Endothelial cell of umbilical vein (primary cell): Measurements from ENCODE around the gene DNAJB11. TPM values are rescaled to one million over a fixed set of nuclear protein-coding genes. Genes with fewer than 3 reads are reported as not detected.

Experiments
- BruUV-seq: library from RNA; stranded (reverse); fragments of 400-500 nt; replicated peaks from 2 replicates; lab custom pipeline; 2021; lab: Mats Ljungman, UMichigan
- CTCF ChIA-PET: fragments of 300-600, 350-600 bp; sonication (Branson Sonifier 250); formaldehyde crosslinking; loops from one replicate; lab custom pipeline; 2021; ENCODE audit warnings: antibody characterized with exemption, inconsistent platforms; lab: Charles Lee
- POLR2A ChIA-PET: fragments of 300-600, 350-600 bp; sonication (Branson Sonifier 250); formaldehyde crosslinking; loops from one replicate; lab custom pipeline; 2021; ENCODE audit warnings: antibody characterized with exemption, inconsistent platforms; lab: Charles Lee
- DNase-seq: peaks from one replicate; pipeline ENCODE4 v3.0.0-alpha.2; 2011; ENCODE audit warnings: low read depth, low spot score
- FAIRE-seq: peaks from 2 replicates; lab custom pipeline; 2011; peaks lifted over from hg19 to GRCh38; lab: Jason Lieb, UNC
- H2AFZ ChIP-seq: 2 replicates; pipeline ENCODE4 v1.6.0; 2012; ENCODE audit warnings: low read depth, low read length, control low read depth, inconsistent platforms
- H3K27ac ChIP-seq: 2 replicates; pipeline ENCODE4 v1.5.1; 2011; ENCODE audit warnings: low read depth, mild to moderate bottlenecking, control low read depth, low read length, moderate library complexity; ENCODE audit not compliant: insufficient read depth
- H3K27me3 ChIP-seq, 2 experiments: 2 replicates each; pipeline versions ENCODE4 v1.6.0 to v1.6.1; 2011; ENCODE audit warnings: low read length in 2 of 2, mixed read lengths in 1 of 2; ENCODE audit not compliant: control insufficient read depth in 2 of 2, insufficient read depth in 2 of 2
- H3K36me3 ChIP-seq, 2 experiments: 2 replicates in 1 of 2; 3 replicates in 1 of 2; pipeline ENCODE4 v1.5.1; 2011; ENCODE audit warnings: low read length in 2 of 2, mild to moderate bottlenecking in 1 of 2, moderate library complexity in 1 of 2; ENCODE audit not compliant: control insufficient read depth in 2 of 2, insufficient read depth in 2 of 2; ENCODE audit errors: extremely low read depth in 1 of 2
- H3K4me1 ChIP-seq: 3 replicates; pipeline ENCODE4 v1.5.1; 2011; ENCODE audit warnings: mild to moderate bottlenecking, low read length; ENCODE audit not compliant: control insufficient read depth, insufficient read depth; ENCODE audit errors: extremely low read depth
- H3K4me2 ChIP-seq: 2 replicates; pipeline ENCODE4 v1.6.1; 2011; ENCODE audit warnings: low read length, control low read depth, mixed read lengths; ENCODE audit not compliant: insufficient read depth
- H3K4me3 ChIP-seq, 3 experiments: fragments of 200-600 bp in 1 of 3; sonication (generic), shearing (Covaris generic) in 1 of 3; replicated peaks in 1 of 3; 2 replicates each; pipeline ENCODE4 v1.5.1; 2011 to 2016; ENCODE audit warnings: control low read depth in 3 of 3, low read length in 3 of 3, mild to moderate bottlenecking in 2 of 3, inconsistent platforms in 1 of 3, low read depth in 1 of 3, moderate library complexity in 1 of 3; ENCODE audit not compliant: insufficient read depth in 1 of 3
- H3K79me2 ChIP-seq: 2 replicates; pipeline ENCODE4 v1.6.0; 2012; ENCODE audit warnings: low read length, inconsistent platforms; ENCODE audit not compliant: control insufficient read depth, insufficient read depth
- H3K9ac ChIP-seq: replicated peaks from 2 replicates; pipeline ENCODE3; 2011; ENCODE audit warnings: low read length, control low read depth; ENCODE audit not compliant: insufficient read depth; ENCODE audit errors: extremely low read depth
- H3K9me1 ChIP-seq: replicated peaks from 3 replicates; pipeline ENCODE4 v1.6.0; 2011; ENCODE audit warnings: mild to moderate bottlenecking, low read length; ENCODE audit not compliant: control insufficient read depth, insufficient read depth; ENCODE audit errors: extremely low read depth
- H3K9me3 ChIP-seq: replicated peaks from 2 replicates; pipeline ENCODE4 v1.5.1; 2012; ENCODE audit warnings: low read length, inconsistent platforms; ENCODE audit not compliant: control insufficient read depth, insufficient read depth
- H4K20me1 ChIP-seq: replicated peaks from 2 replicates; pipeline ENCODE3; 2011; ENCODE audit warnings: mild to moderate bottlenecking, low read length; ENCODE audit not compliant: control insufficient read depth, insufficient read depth; ENCODE audit errors: extremely low read depth
- EZH2 ChIP-seq: IDR thresholded peaks from 2 replicates; pipeline ENCODE4 v1.6.1; 2012; ENCODE audit warnings: borderline replicate concordance, low read depth, mild to moderate bottlenecking, moderate library complexity, low read length, inconsistent platforms; ENCODE audit not compliant: severe bottlenecking
- FOS ChIP-seq: IDR thresholded peaks from 2 replicates; pipeline ENCODE4 v1.6.1; 2011; ENCODE audit warnings: mild to moderate bottlenecking, low read length, moderate library complexity, borderline replicate concordance; ENCODE audit not compliant: insufficient read depth
- GATA2 ChIP-seq: IDR thresholded peaks from 2 replicates; pipeline ENCODE4 v1.7.0; 2011; ENCODE audit warnings: low read depth, mild to moderate bottlenecking, moderate library complexity, mixed read lengths, low read length; ENCODE audit not compliant: insufficient read length, insufficient read depth
- JUN ChIP-seq: IDR thresholded peaks from 2 replicates; pipeline ENCODE4 v1.6.1; 2011; ENCODE audit warnings: borderline replicate concordance, low read depth; ENCODE audit not compliant: insufficient read length, insufficient read depth
- MYC ChIP-seq: IDR thresholded peaks from one replicate; pipeline ENCODE4 v1.6.1; 2011; ENCODE audit warnings: mild to moderate bottlenecking, low read depth, low read length
- POLR2A ChIP-seq: IDR thresholded peaks from 2 replicates; pipeline ENCODE4 v1.6.1; 2012; ENCODE audit warnings: low read depth, mild to moderate bottlenecking, control low read depth, low read length
- POLR2AphosphoS5 ChIP-seq: IDR thresholded peaks from 2 replicates; pipeline ENCODE4 v1.6.1; 2012; ENCODE audit warnings: low read depth, mild to moderate bottlenecking, control low read depth, low read length, moderate library complexity; ENCODE audit not compliant: insufficient read depth
- dilution Hi-C: fragments of 300-500 bp; cut with MboI; formaldehyde crosslinking; loops from one replicate; pipeline ENCODE4 v1.15.0; 2019; ENCODE audit warnings: low sequenced_read_pairs; ENCODE audit not compliant: extremely low pct_ligation_motif_present
- intact Hi-C: fragments of 100-400 bp; cut with micrococcal nuclease; formaldehyde crosslinking; loops from one replicate; pipeline ENCODE4 v1.10.0; 2022
- polyA plus RNA-seq, 4 experiments: library from polyadenylated mRNA; depleted of rRNA in 3 of 4; stranded (reverse) in 3 of 4; unstranded in 1 of 4; fragments of >200 nt; gene quantifications; 2 replicates each; pipeline versions ENCODE4 v1.2.1 to v1.2.3, GENCODE V29; 2011 to 2012; ENCODE audit warnings: missing spikeins in 1 of 4
- total RNA-seq: library from RNA; stranded (reverse); gene quantifications from 2 replicates; pipeline ENCODE4 v1.2.3, GENCODE V29; 2021
- TF ChIP-seq, protein P1 (sequence below): IDR thresholded peaks from 2 replicates; pipeline ENCODE4 v1.6.1; 2011; ENCODE audit not compliant: insufficient read depth, insufficient read length
- TF ChIP-seq, protein P2 (sequence below), 2 donors: IDR thresholded peaks; 1 replicate in 1 of 2; 2 replicates in 1 of 2; pipeline ENCODE4 v1.5.1; 2011; ENCODE audit warnings: low read length in 2 of 2, mild to moderate bottlenecking in 2 of 2, moderate library complexity in 2 of 2, control low read depth in 1 of 2, inconsistent platforms in 1 of 2, low read depth in 1 of 2; ENCODE audit not compliant: insufficient read depth in 1 of 2; ENCODE audit errors: extremely low read depth in 1 of 2

DNAJB11 gene
- total and polyA plus RNA-seq, 2 donors (not counting 3 experiments of a cell fraction or from before 2014, with no cell fraction given): 39.5 to 87.6 TPM

DNA sequence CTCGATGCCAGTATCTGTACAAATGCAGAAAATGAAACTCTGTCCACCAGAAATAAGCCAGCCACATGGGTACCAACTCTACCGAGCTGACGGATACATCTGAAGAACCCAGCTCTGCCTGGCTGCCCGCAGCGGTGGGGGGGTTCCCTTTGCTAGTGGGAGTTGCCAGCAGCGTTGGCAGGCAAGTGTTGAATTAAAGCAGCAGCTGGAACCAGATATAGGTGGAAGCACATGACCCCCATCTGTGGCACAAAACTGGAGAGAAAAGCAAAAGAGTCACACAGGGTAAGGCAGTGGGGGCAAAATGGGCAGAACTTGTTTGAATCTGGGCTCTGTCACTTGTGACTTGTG lies 44.3 kb upstream of the DNAJB11 start:
- CTCF ChIA-PET: interaction anchor here (1.0 to 1.2 kb wide), 2 partner anchors 14 to 15 kb away, joined by 3 read pairs; no protein-coding TSS in a partner anchor
- Histone ChIP-seq H3K79me2 (no peaks in the 10 kb centered on the region), H3K9ac (no peak overlapping the region), H3K4me1 (no peaks in the 10 kb centered on the region), H4K20me1 (no peaks in the 10 kb centered on the region), H3K27ac (no peak overlapping the region), H3K4me2 (no peak overlapping the region), H3K9me3 (no peaks in the 10 kb centered on the region), H3K36me3 (no peaks in the 10 kb centered on the region), H3K4me3 (no peak overlapping the region), H2AFZ (no peak overlapping the region), H3K9me1 (no peaks in the 10 kb centered on the region), H3K27me3 (no peaks in the 10 kb centered on the region)
- POLR2A ChIA-PET: no interaction called here
- dilution Hi-C loops: no loop called here
- no TSS peak for BruUV-seq
- intact Hi-C loops: no loop called here
- no peak for DNase-seq
- TF ChIP-seq, protein P1, sequence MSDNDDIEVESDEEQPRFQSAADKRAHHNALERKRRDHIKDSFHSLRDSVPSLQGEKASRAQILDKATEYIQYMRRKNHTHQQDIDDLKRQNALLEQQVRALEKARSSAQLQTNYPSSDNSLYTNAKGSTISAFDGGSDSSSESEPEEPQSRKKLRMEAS: no peak
- TF ChIP-seq, protein P2, sequence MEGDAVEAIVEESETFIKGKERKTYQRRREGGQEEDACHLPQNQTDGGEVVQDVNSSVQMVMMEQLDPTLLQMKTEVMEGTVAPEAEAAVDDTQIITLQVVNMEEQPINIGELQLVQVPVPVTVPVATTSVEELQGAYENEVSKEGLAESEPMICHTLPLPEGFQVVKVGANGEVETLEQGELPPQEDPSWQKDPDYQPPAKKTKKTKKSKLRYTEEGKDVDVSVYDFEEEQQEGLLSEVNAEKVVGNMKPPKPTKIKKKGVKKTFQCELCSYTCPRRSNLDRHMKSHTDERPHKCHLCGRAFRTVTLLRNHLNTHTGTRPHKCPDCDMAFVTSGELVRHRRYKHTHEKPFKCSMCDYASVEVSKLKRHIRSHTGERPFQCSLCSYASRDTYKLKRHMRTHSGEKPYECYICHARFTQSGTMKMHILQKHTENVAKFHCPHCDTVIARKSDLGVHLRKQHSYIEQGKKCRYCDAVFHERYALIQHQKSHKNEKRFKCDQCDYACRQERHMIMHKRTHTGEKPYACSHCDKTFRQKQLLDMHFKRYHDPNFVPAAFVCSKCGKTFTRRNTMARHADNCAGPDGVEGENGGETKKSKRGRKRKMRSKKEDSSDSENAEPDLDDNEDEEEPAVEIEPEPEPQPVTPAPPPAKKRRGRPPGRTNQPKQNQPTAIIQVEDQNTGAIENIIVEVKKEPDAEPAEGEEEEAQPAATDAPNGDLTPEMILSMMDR (IDR thresholded peaks at IDR 0.05; ENCODE audit: extremely low read depth in 1 of 2, insufficient read depth in 1 of 2, low read depth in 1 of 2, low read length in 2 of 2): no peak
- no peak for TF ChIP-seq EZH2
- TF ChIP-seq GATA2: no peak
- TF ChIP-seq FOS: no peak
- TF ChIP-seq MYC: no peak
- TF ChIP-seq POLR2A: no peak
- no peak for TF ChIP-seq JUN
- no peak for TF ChIP-seq POLR2AphosphoS5
- no peak for FAIRE-seq
